ENCODE results near the gene HS6ST2. TPM values are rescaled to one million over a fixed set of nuclear protein-coding genes. Genes with fewer than 3 reads are reported as not detected.

HS6ST2 gene
- total RNA-seq, 1 experiment from 2014 or later, result 8.1 TPM

- H3K36me3 Mint-ChIP-seq, result no peaks in the 10 kb centered on the region
- ATAC-seq (no peak), DNase-seq (ENCODE audit: low spot score) (no peak)
- CTCF ChIA-PET, result no interaction called here
- H3K4me1 Mint-ChIP-seq, result peaks cover 14% of the 10 kb centered on the region
- no peak overlapping the region for H3K4me3 Mint-ChIP-seq
- H3K27ac Mint-ChIP-seq, result no peak overlapping the region
- no peak for TF ChIP-seq KAT7 (CRISPR knock-in tag; IDR thresholded peaks at IDR 0.05; ENCODE audit: borderline replicate concordance)
- TF ChIP-seq NFATC4 (CRISPR knock-in tag; IDR thresholded peaks at IDR 0.05), result no peak
- no peak for TF ChIP-seq SMAD3 (CRISPR knock-in tag; IDR thresholded peaks at IDR 0.05; ENCODE audit: borderline replicate concordance)
- TF ChIP-seq RORB (CRISPR knock-in tag; IDR thresholded peaks at IDR 0.05), result no peak
- no peak for TF ChIP-seq FOXP4 (CRISPR knock-in tag; IDR thresholded peaks at IDR 0.05)
- POLR2A ChIA-PET, result no interaction called here
- H3K9me3 Mint-ChIP-seq, result no peaks in the 10 kb centered on the region
- no peaks in the 10 kb centered on the region for H3K27me3 Mint-ChIP-seq (ENCODE audit: low read depth)
Measured at GRCh38 chrX:132967049-132967448, 8.6 kb upstream of the HS6ST2 start.

DNA sequence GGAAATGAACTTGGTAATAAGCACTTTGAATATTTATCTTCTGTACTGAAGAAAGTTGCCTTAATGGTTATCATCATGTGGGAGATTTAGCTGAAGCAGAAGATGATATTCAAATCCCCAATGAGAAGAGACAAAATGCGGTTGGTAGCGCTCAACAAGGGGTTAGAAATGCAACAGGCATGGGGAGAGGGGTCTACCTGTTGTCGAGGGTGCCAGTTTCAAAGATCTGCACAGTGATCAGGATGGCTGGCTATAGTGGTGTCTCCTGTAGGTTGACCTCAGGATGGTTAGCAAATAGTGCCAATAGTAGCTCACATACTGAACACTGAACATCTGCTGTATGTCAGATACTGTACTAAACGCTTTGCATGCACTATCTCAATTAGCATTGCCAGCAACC is 7.0 kb upstream of the HS6ST2 start:
- ChIA-PET CTCF (no interaction called here), POLR2A (no interaction called here)
- Mint-ChIP-seq H3K4me1 (peaks cover 29% of the 10 kb centered on the region), H3K4me3 (no peak overlapping the region), H3K27me3 (ENCODE audit: low read depth) (peaks cover 8% of the 10 kb centered on the region), H3K36me3 (no peaks in the 10 kb centered on the region), H3K9me3 (no peaks in the 10 kb centered on the region), H3K27ac (no peak overlapping the region)
- DNase-seq (ENCODE audit: low spot score) (no peak), ATAC-seq (no peak)
- TF ChIP-seq SP1 (CRISPR knock-in tag; conservative IDR thresholded peaks at IDR 0.05), result no peak
- no peak for TF ChIP-seq NFATC4 (CRISPR knock-in tag; IDR thresholded peaks at IDR 0.05)
- TF ChIP-seq TCF7 (CRISPR knock-in tag; IDR thresholded peaks at IDR 0.05; ENCODE audit: low read depth), result no peak
- TF ChIP-seq, protein P1, sequence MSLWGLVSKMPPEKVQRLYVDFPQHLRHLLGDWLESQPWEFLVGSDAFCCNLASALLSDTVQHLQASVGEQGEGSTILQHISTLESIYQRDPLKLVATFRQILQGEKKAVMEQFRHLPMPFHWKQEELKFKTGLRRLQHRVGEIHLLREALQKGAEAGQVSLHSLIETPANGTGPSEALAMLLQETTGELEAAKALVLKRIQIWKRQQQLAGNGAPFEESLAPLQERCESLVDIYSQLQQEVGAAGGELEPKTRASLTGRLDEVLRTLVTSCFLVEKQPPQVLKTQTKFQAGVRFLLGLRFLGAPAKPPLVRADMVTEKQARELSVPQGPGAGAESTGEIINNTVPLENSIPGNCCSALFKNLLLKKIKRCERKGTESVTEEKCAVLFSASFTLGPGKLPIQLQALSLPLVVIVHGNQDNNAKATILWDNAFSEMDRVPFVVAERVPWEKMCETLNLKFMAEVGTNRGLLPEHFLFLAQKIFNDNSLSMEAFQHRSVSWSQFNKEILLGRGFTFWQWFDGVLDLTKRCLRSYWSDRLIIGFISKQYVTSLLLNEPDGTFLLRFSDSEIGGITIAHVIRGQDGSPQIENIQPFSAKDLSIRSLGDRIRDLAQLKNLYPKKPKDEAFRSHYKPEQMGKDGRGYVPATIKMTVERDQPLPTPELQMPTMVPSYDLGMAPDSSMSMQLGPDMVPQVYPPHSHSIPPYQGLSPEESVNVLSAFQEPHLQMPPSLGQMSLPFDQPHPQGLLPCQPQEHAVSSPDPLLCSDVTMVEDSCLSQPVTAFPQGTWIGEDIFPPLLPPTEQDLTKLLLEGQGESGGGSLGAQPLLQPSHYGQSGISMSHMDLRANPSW (CRISPR knock-in tag; conservative IDR thresholded peaks at IDR 0.05; ENCODE audit: low read depth), result no peak
- TF ChIP-seq ZNF138 (CRISPR knock-in tag; conservative IDR thresholded peaks at IDR 0.05), result no peak
- TF ChIP-seq TP53 (CRISPR knock-in tag; IDR thresholded peaks at IDR 0.05), result no peak
- no peak for TF ChIP-seq E2F4 (CRISPR knock-in tag; IDR thresholded peaks at IDR 0.05; ENCODE audit: borderline replicate concordance, low read depth)
- TF ChIP-seq, protein P2, sequence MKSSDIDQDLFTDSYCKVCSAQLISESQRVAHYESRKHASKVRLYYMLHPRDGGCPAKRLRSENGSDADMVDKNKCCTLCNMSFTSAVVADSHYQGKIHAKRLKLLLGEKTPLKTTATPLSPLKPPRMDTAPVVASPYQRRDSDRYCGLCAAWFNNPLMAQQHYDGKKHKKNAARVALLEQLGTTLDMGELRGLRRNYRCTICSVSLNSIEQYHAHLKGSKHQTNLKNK (CRISPR knock-in tag; IDR thresholded peaks at IDR 0.05), result no peak
- TF ChIP-seq PRDM15 (CRISPR knock-in tag; IDR thresholded peaks at IDR 0.05), result no peak
- TF ChIP-seq, protein P3, sequence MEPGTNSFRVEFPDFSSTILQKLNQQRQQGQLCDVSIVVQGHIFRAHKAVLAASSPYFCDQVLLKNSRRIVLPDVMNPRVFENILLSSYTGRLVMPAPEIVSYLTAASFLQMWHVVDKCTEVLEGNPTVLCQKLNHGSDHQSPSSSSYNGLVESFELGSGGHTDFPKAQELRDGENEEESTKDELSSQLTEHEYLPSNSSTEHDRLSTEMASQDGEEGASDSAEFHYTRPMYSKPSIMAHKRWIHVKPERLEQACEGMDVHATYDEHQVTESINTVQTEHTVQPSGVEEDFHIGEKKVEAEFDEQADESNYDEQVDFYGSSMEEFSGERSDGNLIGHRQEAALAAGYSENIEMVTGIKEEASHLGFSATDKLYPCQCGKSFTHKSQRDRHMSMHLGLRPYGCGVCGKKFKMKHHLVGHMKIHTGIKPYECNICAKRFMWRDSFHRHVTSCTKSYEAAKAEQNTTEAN (CRISPR knock-in tag; IDR thresholded peaks at IDR 0.05), result no peak
- no peak for TF ChIP-seq ZNF425 (CRISPR knock-in tag; conservative IDR thresholded peaks at IDR 0.05)
- TF ChIP-seq AFF4 (CRISPR knock-in tag; IDR thresholded peaks at IDR 0.05; ENCODE audit: borderline replicate concordance), result no peak
- no peak for TF ChIP-seq CREM (CRISPR knock-in tag; IDR thresholded peaks at IDR 0.05)

All from WTC11 (cell line).